ENCODE data around the gene KAZN.

KAZN gene

GRCh38 chr1:14677292-14677971, 78.9 kb downstream of the KAZN start:
- no peak for DNase-seq (ENCODE audit: low read depth)

- no peak for DNase-seq (ENCODE audit: low read depth)
Measured at GRCh38 chr1:14678011-14678638, 79.6 kb downstream of the KAZN start.

- no peak for DNase-seq (ENCODE audit: low read depth)
Measured at GRCh38 chr1:14679027-14679688, 80.7 kb downstream of the KAZN start.

GRCh38 chr1:14681182-14681581, 82.7 kb downstream of the KAZN start:
- DNase-seq (ENCODE audit: low read depth) = no peak

GRCh38 chr1:14682941-14683621, 84.6 kb downstream of the KAZN start:
- DNase-seq (ENCODE audit: low read depth) = no peak

GRCh38 chr1:14685078-14685477, 86.6 kb downstream of the KAZN start:
- DNase-seq (ENCODE audit: low read depth) = no peak

GRCh38 chr1:14686701-14687100, 88.2 kb downstream of the KAZN start:
- no peak for DNase-seq (ENCODE audit: low read depth)

GRCh38 chr1:14687147-14687546, 88.7 kb downstream of the KAZN start:
- no peak for DNase-seq (ENCODE audit: low read depth)

GRCh38 chr1:14689996-14690615, 91.6 kb downstream of the KAZN start:
- no peak for DNase-seq (ENCODE audit: low read depth)

GRCh38 chr1:14693949-14694348, 95.5 kb downstream of the KAZN start:
- DNase-seq (ENCODE audit: low read depth) = no peak

- DNase-seq (ENCODE audit: low read depth) = no peak
Measured at GRCh38 chr1:14694589-14694988, 96.1 kb downstream of the KAZN start.

GRCh38 chr1:14696761-14697160, 98.3 kb downstream of the KAZN start:
- DNase-seq (ENCODE audit: low read depth) = no peak

- DNase-seq (ENCODE audit: low read depth) = no peak
Measured at GRCh38 chr1:14697353-14697752, 98.9 kb downstream of the KAZN start.

GRCh38 chr1:14698314-14698713, 99.8 kb downstream of the KAZN start:
- no peak for DNase-seq (ENCODE audit: low read depth)

GRCh38 chr1:14699620-14700019, 101.1 kb downstream of the KAZN start:
- no peak for DNase-seq (ENCODE audit: low read depth)

- no peak for DNase-seq (ENCODE audit: low read depth)
Measured at GRCh38 chr1:14704846-14705245, 106.4 kb downstream of the KAZN start.

GRCh38 chr1:14705824-14706223, 107.3 kb downstream of the KAZN start:
- DNase-seq (ENCODE audit: low read depth) = no peak

- no peak for DNase-seq (ENCODE audit: low read depth)
Measured at GRCh38 chr1:14706631-14707030, 108.1 kb downstream of the KAZN start.

GRCh38 chr1:14707531-14708445, 109.3 kb downstream of the KAZN start:
- DNase-seq (ENCODE audit: low read depth) = no peak

- DNase-seq (ENCODE audit: low read depth) = no peak
Measured at GRCh38 chr1:14710331-14710730, 111.8 kb downstream of the KAZN start.

GRCh38 chr1:14712136-14712535, 113.7 kb downstream of the KAZN start:
- no peak for DNase-seq (ENCODE audit: low read depth)
